Stimulated activated CD4-positive, alpha-beta T cell treated with anti-CD3 and anti-CD28 coated beads, TNF-alpha, amount 100 ng/mL, for 48 hours (primary cell): ENCODE results near the gene SMIM20.

Experiments
- DNase-seq, 3 donors: peaks; one replicate each; pipeline ENCODE4 v3.0.0-alpha.2; 2020; ENCODE audit warnings: low read depth in 3 of 3

Gene SMIM20

GRCh38 chr4:25926462-25926861, 12.4 kb downstream of the SMIM20 start:
- no peak for DNase-seq

- DNase-seq, result no peak
These were observed 13.6 kb downstream of the SMIM20 start for GRCh38 chr4:25927361-25928195.

GRCh38 chr4:25928379-25929297, 14.6 kb downstream of the SMIM20 start:
- DNase-seq, result no peak

- DNase-seq, result no peak
These were observed 15.3 kb downstream of the SMIM20 start for GRCh38 chr4:25929298-25929686.

GRCh38 chr4:25930731-25931354, 16.8 kb downstream of the SMIM20 start:
- DNase-seq, result no peak

GRCh38 chr4:25936696-25937095, 22.7 kb downstream of the SMIM20 start:
- no peak for DNase-seq

- DNase-seq, result no peak
These were observed 23.8 kb downstream of the SMIM20 start for GRCh38 chr4:25937801-25938200.

- DNase-seq, result no peak
These were observed 24.3 kb downstream of the SMIM20 start for GRCh38 chr4:25938366-25938765.

GRCh38 chr4:25938787-25939186, 24.8 kb downstream of the SMIM20 start:
- DNase-seq, result peak; percentile 28 to 65 (median 42)

GRCh38 chr4:25939330-25939729, 25.3 kb downstream of the SMIM20 start:
- DNase-seq, result no peak

- DNase-seq, result no peak
These were observed 27.6 kb downstream of the SMIM20 start for GRCh38 chr4:25941457-25942221.

GRCh38 chr4:25943312-25943711, 29.3 kb downstream of the SMIM20 start:
- no peak for DNase-seq

- no peak for DNase-seq
These were observed 29.8 kb downstream of the SMIM20 start for GRCh38 chr4:25943805-25944204.

GRCh38 chr4:25948051-25948450, 34.0 kb downstream of the SMIM20 start:
- DNase-seq, result no peak

GRCh38 chr4:25949173-25949748, 35.2 kb downstream of the SMIM20 start:
- no peak for DNase-seq

GRCh38 chr4:25949994-25950393, 36.0 kb downstream of the SMIM20 start:
- DNase-seq, result no peak

GRCh38 chr4:25950461-25951389, 36.7 kb downstream of the SMIM20 start:
- DNase-seq, result no peak

GRCh38 chr4:25951390-25951952, 37.5 kb downstream of the SMIM20 start:
- no peak for DNase-seq

GRCh38 chr4:25953740-25954139, 39.7 kb downstream of the SMIM20 start:
- no peak for DNase-seq
